Measurements from ENCODE around the gene LYZL1. TPM values are rescaled to one million over a fixed set of nuclear protein-coding genes. Genes with fewer than 3 reads are reported as not detected.

LYZL1 gene
- total RNA-seq, 1 experiment from 2014 or later: not detected

- H2BK120ac ChIP-seq (ENCODE audit: low read depth, low read length, poor library complexity, severe bottlenecking): no peak overlapping the region
- no peak overlapping the region for H2AK5ac ChIP-seq (ENCODE audit: insufficient read length, low read length)
- no peak overlapping the region for H2AFZ ChIP-seq (ENCODE audit: low read length)
- H3K9ac ChIP-seq (ENCODE audit: extremely low read depth, insufficient read length, low read length): no peak overlapping the region
- H4K8ac ChIP-seq (replicated peaks; ENCODE audit: insufficient read length, low read depth, low read length): no peak overlapping the region
- H2BK5ac ChIP-seq (ENCODE audit: insufficient read length, low read length): no peak overlapping the region
- no peak overlapping the region for H2BK12ac ChIP-seq (ENCODE audit: insufficient read length, low read depth, low read length)
- H3K14ac ChIP-seq (ENCODE audit: insufficient read depth, low read length): no peak overlapping the region
- no peaks in the 10 kb centered on the region for H3K27me3 ChIP-seq (ENCODE audit: insufficient read depth, low read length)
- peaks cover 0 to 7% of the 10 kb centered on the region in 2 experiments; a peak in 2 of 4 replicates for H3K4me1 Mint-ChIP-seq
- H3K27me3 Mint-ChIP-seq (ENCODE audit: low read depth): no peaks in the 10 kb centered on the region; the same call in 1 of the 2 replicates
- no peak overlapping the region for H3K23ac ChIP-seq (ENCODE audit: insufficient read length, low read depth, low read length)
- no peaks in the 10 kb centered on the region for H4K20me1 ChIP-seq (ENCODE audit: control insufficient read depth, insufficient read depth, insufficient read length)
- no peak overlapping the region for H3K56ac ChIP-seq (ENCODE audit: insufficient read length, low read depth, low read length)
- no peaks in the 10 kb centered on the region; a peak in 1 of 5 replicates for H3K9me3 Mint-ChIP-seq
- no peak overlapping the region for H3K27ac Mint-ChIP-seq
- H4K5ac ChIP-seq (ENCODE audit: insufficient read length, low read depth, low read length): no peak overlapping the region
- no peaks in the 10 kb centered on the region for H3K36me3 Mint-ChIP-seq (ENCODE audit: insufficient read depth in 1 of 3, low read depth in 3 of 3)
- DNase-seq: no peak
- H3K4me2 ChIP-seq (ENCODE audit: insufficient read depth, insufficient read length, low read length): no peak overlapping the region
- H3T11ph ChIP-seq (ENCODE audit: low read length): no peak overlapping the region
- H3K18ac ChIP-seq (ENCODE audit: insufficient read length, low read depth, low read length): no peak overlapping the region
- H3K4ac ChIP-seq (ENCODE audit: low read depth, low read length): no peak overlapping the region
- H3K4me3 Mint-ChIP-seq: no peak overlapping the region
- no peak overlapping the region for H4K91ac ChIP-seq (ENCODE audit: insufficient read length, low read depth, low read length)
- no peaks in the 10 kb centered on the region for H3K79me2 ChIP-seq (ENCODE audit: insufficient read depth, low read length)
- no peaks in the 10 kb centered on the region for H3K4me1 ChIP-seq (ENCODE audit: insufficient read depth, low read length)
- no peak overlapping the region for H2BK20ac ChIP-seq (ENCODE audit: low read depth, low read length, poor library complexity, severe bottlenecking)
- H3K79me1 ChIP-seq (ENCODE audit: insufficient read depth, low read depth, low read length, poor library complexity, severe bottlenecking): no peaks in the 10 kb centered on the region
- no peak overlapping the region for H3K27ac ChIP-seq (ENCODE audit: insufficient read length, low read depth, low read length)
- H2BK15ac ChIP-seq (ENCODE audit: low read depth, low read length): no peak overlapping the region
- no peaks in the 10 kb centered on the region for H3K23me2 ChIP-seq (ENCODE audit: insufficient read length, low read depth, low read length, poor library complexity, severe bottlenecking)
- no peak for TF ChIP-seq CTCF (conservative IDR thresholded peaks at IDR 0.05)
- H3K9me3 ChIP-seq (ENCODE audit: control insufficient read depth, low read depth, low read length): no peaks in the 10 kb centered on the region
Measured at GRCh38 chr10:29248158-29248557, 40.7 kb upstream of the LYZL1 start.

Data from H9 (cell line).